ENCODE measurements around the gene PPT2. TPM values are rescaled to one million over a fixed set of nuclear protein-coding genes. Genes with fewer than 3 reads are reported as not detected.
A peak's percentile ranks its signal among the peaks of the same experiment; 100 is the strongest.
"Not testable (repeated sequence)": the region's sequence is repeated elsewhere in the genome, so short reads cannot be mapped to it uniquely, and the experiment has no call there.

PPT2 gene
- total RNA-seq, 1 donor from 2014 or later: 40.8 TPM

DNA sequence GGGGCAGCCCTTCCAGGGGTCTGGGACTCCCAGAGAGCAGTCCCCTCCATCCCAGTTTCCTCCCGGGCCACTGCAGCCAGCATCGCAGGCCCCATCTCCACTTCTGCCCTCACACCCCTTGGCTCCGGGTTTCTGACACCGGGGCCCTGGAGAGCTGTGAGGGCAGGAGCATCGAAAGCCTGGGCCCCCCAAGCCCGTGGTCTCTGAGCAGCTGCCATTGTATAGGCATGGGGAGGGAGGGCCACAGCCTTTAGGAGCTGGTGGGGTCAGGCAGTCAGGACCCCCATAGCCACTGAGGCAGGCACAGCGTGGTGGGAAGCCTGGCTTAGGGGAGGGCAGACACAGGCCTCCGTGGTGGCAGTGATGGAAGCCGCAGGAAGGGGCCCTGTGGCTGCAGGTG, 48.2 kb downstream of the PPT2 start:
- peaks cover 10% of the 10 kb centered on the region for H3K27me3 Mint-ChIP-seq (ENCODE audit: unreplicated experiment)
- peaks cover 6% of the 10 kb centered on the region for H3K9me3 Mint-ChIP-seq (ENCODE audit: unreplicated experiment)
- TF ChIP-seq, protein P1, sequence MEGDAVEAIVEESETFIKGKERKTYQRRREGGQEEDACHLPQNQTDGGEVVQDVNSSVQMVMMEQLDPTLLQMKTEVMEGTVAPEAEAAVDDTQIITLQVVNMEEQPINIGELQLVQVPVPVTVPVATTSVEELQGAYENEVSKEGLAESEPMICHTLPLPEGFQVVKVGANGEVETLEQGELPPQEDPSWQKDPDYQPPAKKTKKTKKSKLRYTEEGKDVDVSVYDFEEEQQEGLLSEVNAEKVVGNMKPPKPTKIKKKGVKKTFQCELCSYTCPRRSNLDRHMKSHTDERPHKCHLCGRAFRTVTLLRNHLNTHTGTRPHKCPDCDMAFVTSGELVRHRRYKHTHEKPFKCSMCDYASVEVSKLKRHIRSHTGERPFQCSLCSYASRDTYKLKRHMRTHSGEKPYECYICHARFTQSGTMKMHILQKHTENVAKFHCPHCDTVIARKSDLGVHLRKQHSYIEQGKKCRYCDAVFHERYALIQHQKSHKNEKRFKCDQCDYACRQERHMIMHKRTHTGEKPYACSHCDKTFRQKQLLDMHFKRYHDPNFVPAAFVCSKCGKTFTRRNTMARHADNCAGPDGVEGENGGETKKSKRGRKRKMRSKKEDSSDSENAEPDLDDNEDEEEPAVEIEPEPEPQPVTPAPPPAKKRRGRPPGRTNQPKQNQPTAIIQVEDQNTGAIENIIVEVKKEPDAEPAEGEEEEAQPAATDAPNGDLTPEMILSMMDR (IDR thresholded peaks at IDR 0.05): no peak
- DNase-seq (ENCODE audit: extremely low spot score, unreplicated experiment): no peak
- H3K36me3 Mint-ChIP-seq (ENCODE audit: unreplicated experiment): no peaks in the 10 kb centered on the region
- no peak overlapping the region for H3K27ac Mint-ChIP-seq (ENCODE audit: unreplicated experiment)
- H3K4me3 Mint-ChIP-seq (ENCODE audit: unreplicated experiment): no peak overlapping the region
- peaks cover 9% of the 10 kb centered on the region for H3K4me1 Mint-ChIP-seq (ENCODE audit: unreplicated experiment)

DNA sequence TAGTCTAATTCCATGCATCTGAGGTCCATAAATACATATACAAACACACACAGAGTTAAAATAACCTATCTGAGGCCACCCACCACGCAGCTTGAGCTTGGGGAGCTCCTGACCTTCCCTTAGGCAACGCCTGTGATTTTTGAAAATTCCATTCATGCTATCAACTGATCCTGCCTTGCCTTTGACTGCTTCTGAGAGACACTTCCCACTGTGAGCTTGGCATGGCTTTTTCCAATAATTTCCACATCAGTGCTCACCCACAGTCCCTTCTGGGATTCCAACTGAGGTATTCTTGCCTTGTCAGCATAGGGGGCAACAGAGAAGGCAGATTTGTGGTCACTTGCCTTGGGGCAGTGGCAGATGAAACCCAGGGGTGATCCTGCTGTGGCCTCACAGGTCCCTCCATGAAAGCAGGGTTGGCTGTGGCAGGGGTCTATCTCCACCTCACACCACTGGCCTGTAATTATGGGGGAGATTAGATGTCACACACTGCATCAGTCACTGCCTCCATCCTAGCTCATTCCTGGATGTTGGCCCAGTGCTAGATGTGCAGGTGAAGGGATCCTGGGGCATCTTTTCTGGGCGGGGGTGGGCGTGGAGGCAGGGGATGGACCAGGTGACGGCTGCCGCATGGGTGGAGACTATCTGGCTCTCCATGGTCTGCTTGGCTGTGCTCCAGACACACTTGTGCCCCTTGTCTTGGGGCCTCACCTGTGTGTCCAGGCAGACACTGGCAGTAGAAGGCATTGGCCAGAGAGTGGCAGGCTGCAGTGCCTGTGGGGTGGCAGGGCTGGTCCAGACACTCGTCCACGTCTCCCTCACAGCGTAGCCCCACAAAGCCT, 49.7 kb downstream of the PPT2 start:
- no peak overlapping the region for H3K4me3 Mint-ChIP-seq (ENCODE audit: unreplicated experiment)
- no peaks in the 10 kb centered on the region for H3K36me3 Mint-ChIP-seq (ENCODE audit: unreplicated experiment)
- H3K27me3 Mint-ChIP-seq (ENCODE audit: unreplicated experiment): peaks cover 14% of the 10 kb centered on the region
- no peak for DNase-seq (ENCODE audit: extremely low spot score, unreplicated experiment)
- TF ChIP-seq, protein P1 (IDR thresholded peaks at IDR 0.05): no peak
- H3K9me3 Mint-ChIP-seq (ENCODE audit: unreplicated experiment): peaks cover 6% of the 10 kb centered on the region
- peak overlapping the region; percentile 2 for H3K27ac Mint-ChIP-seq (ENCODE audit: unreplicated experiment)
- H3K4me1 Mint-ChIP-seq (ENCODE audit: unreplicated experiment): peaks cover 9% of the 10 kb centered on the region

DNA sequence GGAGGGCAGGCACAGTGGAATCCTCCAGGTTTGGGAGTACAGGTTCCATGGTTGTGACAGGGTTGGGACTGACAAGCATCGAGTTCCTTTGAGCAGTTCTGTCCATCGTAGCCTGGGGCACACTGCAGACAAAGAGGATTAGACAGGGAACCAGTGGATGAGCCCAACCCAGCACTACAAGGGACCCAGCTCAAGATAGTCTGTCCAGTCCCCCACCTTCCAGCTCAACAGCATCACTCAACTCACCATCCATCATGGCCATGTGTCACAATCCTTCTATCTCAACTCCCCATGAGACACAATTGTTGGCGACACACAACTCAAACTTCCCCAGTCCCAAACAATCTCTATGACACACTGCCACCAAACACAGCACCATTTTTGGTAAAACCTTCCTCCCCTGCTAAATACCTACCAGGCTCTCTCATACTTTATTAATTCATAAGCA, 50.4 kb downstream of the PPT2 start:
- Mint-ChIP-seq H3K9me3 (ENCODE audit: unreplicated experiment) (peaks cover 6% of the 10 kb centered on the region), H3K4me1 (ENCODE audit: unreplicated experiment) (peaks cover 9% of the 10 kb centered on the region), H3K27me3 (ENCODE audit: unreplicated experiment) (peaks cover 20% of the 10 kb centered on the region), H3K4me3 (ENCODE audit: unreplicated experiment) (no peak overlapping the region), H3K27ac (ENCODE audit: unreplicated experiment) (no peak overlapping the region), H3K36me3 (ENCODE audit: unreplicated experiment) (no peaks in the 10 kb centered on the region)
- TF ChIP-seq, protein P1 (IDR thresholded peaks at IDR 0.05): no peak
- DNase-seq (ENCODE audit: extremely low spot score, unreplicated experiment): no peak

DNA sequence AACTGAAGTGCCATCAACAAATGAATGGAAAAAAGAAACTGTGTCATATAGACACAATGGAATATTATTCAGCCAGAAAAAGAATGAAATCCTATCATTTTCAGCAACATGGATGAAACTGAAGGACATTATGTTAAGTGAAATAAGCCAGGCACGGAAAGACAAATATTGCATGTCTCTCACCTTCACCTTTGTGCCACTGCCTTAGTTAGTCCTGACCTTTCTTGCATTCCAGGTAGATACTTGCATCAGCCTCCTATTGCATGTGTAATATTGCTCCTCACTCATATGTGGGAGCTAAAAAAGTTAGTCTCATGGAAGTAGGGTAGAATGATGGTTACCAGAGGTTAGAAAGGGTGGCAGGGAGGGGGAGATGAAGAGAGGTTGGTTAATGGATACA, 55.1 kb downstream of the PPT2 start:
- DNase-seq (ENCODE audit: extremely low spot score, unreplicated experiment): no peak
- TF ChIP-seq, protein P1 (IDR thresholded peaks at IDR 0.05): no peak
- H3K4me1 Mint-ChIP-seq (ENCODE audit: unreplicated experiment): no peaks in the 10 kb centered on the region
- no peaks in the 10 kb centered on the region for H3K36me3 Mint-ChIP-seq (ENCODE audit: unreplicated experiment)
- peaks cover 6% of the 10 kb centered on the region for H3K9me3 Mint-ChIP-seq (ENCODE audit: unreplicated experiment)
- no peak overlapping the region for H3K4me3 Mint-ChIP-seq (ENCODE audit: unreplicated experiment)
- H3K27ac Mint-ChIP-seq (ENCODE audit: unreplicated experiment): no peak overlapping the region
- H3K27me3 Mint-ChIP-seq (ENCODE audit: unreplicated experiment): peaks cover 20% of the 10 kb centered on the region

DNA sequence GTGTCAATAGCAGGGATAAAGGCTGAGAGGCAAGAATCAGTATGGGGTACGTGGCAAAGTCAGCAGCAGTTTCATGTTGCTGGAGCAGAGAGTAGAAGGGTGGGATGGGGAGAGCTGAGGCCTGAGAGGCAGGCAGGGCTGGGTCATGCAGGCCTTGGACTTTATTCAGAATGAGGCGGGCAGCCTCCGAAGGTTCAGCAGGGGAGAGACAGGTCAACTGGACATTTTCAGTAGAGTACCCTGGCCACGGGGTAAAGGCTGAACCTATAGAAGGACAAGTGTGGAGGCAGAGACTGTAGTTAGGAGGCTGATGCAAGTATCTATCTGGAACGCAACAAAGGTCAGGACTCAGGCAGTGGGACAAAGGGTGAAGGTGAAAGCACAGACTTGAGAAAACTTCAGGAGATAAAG, 56.3 kb downstream of the PPT2 start:
- no peak for DNase-seq (ENCODE audit: extremely low spot score, unreplicated experiment)
- H3K27ac Mint-ChIP-seq (ENCODE audit: unreplicated experiment): no peak overlapping the region
- no peaks in the 10 kb centered on the region for H3K4me1 Mint-ChIP-seq (ENCODE audit: unreplicated experiment)
- H3K9me3 Mint-ChIP-seq (ENCODE audit: unreplicated experiment): peaks cover 6% of the 10 kb centered on the region
- H3K27me3 Mint-ChIP-seq (ENCODE audit: unreplicated experiment): peaks cover 18% of the 10 kb centered on the region
- no peak overlapping the region for H3K4me3 Mint-ChIP-seq (ENCODE audit: unreplicated experiment)
- no peaks in the 10 kb centered on the region for H3K36me3 Mint-ChIP-seq (ENCODE audit: unreplicated experiment)
- TF ChIP-seq, protein P1 (IDR thresholded peaks at IDR 0.05): no peak

DNA sequence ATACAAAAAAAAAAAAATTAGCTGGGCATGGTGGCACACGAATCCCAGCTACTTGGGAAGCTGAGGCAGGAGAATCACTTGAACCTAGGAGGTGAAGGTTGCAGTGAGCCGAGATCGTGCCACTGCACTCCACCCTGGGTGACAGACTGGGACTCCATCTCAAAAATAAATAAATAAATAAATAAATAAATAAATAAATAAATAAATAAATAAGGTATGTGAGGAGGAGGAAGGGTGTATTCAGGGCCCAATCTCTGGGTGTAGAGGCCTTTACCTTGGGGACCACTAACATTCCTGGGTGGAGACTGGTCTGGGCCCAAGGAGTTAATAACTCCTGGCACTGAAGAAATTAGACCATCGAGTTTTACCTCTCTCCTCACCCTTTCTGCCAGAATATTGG, 57.5 kb downstream of the PPT2 start:
- not testable (repeated sequence) for H3K4me3 Mint-ChIP-seq (ENCODE audit: unreplicated experiment); H3K9me3 Mint-ChIP-seq (ENCODE audit: unreplicated experiment); H3K36me3 Mint-ChIP-seq (ENCODE audit: unreplicated experiment); H3K4me1 Mint-ChIP-seq (ENCODE audit: unreplicated experiment); H3K27ac Mint-ChIP-seq (ENCODE audit: unreplicated experiment); DNase-seq (ENCODE audit: extremely low spot score, unreplicated experiment)
- H3K27me3 Mint-ChIP-seq (ENCODE audit: unreplicated experiment): peaks cover 15% of the 10 kb centered on the region
